ENCODE measurements around the gene ENDOG.

DNA sequence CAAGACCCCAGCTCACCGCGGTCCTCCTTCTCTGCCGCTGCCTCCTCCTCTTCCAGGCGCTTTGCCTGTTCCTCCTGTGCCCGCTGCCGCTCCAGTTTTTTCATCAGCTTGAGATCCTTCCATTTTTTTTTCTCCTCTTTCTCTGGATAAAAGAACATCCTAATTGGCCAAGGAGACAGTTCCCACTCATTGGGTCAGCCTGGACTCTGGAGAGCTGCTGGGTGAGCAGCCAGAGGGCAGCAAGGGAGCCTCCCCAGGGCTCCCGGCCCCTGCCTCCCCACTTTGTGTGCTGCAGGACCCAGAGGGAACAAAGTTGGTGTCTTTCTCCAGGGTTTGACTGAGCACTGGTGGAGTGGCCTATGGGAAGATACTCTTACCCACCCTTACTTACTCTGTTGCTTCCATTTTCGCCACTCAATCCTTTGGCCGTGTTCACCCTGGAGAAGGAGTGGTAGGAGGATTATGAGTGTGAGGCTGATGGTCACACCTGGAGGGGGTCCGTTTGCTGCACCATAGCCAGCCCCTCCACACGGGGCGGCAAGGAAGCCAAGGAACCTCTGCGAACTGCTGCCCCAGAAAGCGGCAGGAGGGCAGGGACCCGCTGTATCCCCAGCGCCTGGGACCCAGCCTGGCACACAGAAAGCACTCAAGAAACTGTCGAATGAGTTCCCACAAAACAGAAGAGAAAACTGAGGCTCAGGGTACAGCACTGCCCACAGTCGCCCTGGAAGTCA lies 10.6 kb downstream of the ENDOG start:
- TF ChIP-seq ZNF274 (IDR thresholded peaks at IDR 0.05; ENCODE audit: low read depth, low read length) (no peak), YY1 (IDR thresholded peaks at IDR 0.05; ENCODE audit: insufficient read depth, insufficient read length) (no peak), SUZ12 (IDR thresholded peaks at IDR 0.05; ENCODE audit: extremely low read depth, insufficient read depth, insufficient read length) (no peak)
